IPS-18c (cell line): ENCODE data around the gene SMOC2.
A peak's percentile ranks its signal among the peaks of the same experiment; 100 is the strongest.

Experiments
- H3K4me3 ChIP-seq: 2 replicates; pipeline ENCODE4 v1.7.0; 2013; ENCODE audit warnings: low read depth, mild to moderate bottlenecking, low read length, moderate library complexity; ENCODE audit not compliant: insufficient read depth
- H3K9me3 ChIP-seq: one replicate; pipeline ENCODE4 v1.6.1; 2013; ENCODE audit warnings: mild to moderate bottlenecking, low read length, moderate library complexity; ENCODE audit not compliant: control insufficient read depth, insufficient read depth

The SMOC2 gene

DNA sequence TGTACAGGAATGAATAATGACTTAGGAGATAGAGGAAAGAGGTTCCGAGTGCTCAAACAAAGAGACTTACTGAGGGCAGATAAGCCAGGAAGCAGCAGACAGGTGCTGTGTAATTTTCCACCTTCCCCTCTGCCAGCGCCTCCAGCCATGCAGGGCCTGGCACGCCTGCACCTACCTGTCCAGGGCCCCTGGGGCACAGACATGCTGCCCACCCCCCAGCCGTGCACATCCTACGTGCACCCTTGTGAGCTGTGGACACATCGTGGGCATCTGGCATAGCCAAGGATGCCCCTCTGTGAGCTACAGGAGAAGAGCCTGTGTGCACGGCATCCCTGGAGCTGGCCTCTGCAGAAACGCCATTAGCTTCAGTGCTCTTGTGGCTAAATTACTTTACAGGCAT is 7.1 kb upstream of the SMOC2 start:
- Histone ChIP-seq H3K9me3 (no peaks in the 10 kb centered on the region), H3K4me3 (no peak overlapping the region)

DNA sequence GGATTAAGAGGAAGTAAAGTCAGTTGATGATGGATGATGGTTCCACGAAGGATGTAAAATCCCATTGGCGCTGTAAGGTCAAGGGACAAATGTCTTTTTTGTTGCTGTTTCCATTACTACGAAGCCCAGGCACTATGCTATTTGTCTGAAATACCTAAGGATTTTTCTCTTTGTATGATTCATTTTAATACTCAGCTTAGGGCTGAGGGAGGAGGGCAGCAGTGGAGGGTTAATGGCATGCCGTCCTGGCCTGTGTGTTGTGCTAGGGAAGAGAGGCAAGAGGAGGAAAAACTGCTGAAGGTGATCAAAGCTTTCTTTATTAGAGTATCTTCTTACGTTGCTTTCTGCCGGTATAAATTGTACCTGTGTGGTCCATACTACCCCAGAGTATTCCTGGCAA is 6.5 kb upstream of the SMOC2 start:
- no peaks in the 10 kb centered on the region for H3K9me3 ChIP-seq

DNA sequence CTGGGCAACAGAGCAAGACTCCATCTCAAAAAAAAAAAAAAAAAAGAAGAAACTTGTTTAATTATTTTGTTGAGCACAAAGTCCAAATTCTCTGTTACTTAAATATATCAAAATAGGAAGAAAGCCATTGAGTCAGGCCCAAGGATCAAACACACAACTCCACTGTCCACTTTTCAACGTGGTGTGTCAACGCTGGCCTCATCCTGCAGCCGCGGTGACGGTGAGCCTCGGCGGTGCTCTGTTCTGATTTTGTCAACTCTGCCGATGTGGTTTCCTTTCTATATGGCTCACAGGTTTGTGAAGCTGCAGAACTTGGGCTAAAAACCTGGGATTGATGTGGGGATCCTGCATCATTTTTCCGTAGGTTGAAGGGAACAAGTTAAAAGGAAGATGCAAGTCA is 3.2 kb upstream of the SMOC2 start:
- H3K4me3 ChIP-seq, result no peak overlapping the region
- H3K9me3 ChIP-seq, result no peaks in the 10 kb centered on the region

More for the DNA sequence above, 6.5 kb upstream of the SMOC2 start:
- H3K4me3 ChIP-seq, result no peak overlapping the region

DNA sequence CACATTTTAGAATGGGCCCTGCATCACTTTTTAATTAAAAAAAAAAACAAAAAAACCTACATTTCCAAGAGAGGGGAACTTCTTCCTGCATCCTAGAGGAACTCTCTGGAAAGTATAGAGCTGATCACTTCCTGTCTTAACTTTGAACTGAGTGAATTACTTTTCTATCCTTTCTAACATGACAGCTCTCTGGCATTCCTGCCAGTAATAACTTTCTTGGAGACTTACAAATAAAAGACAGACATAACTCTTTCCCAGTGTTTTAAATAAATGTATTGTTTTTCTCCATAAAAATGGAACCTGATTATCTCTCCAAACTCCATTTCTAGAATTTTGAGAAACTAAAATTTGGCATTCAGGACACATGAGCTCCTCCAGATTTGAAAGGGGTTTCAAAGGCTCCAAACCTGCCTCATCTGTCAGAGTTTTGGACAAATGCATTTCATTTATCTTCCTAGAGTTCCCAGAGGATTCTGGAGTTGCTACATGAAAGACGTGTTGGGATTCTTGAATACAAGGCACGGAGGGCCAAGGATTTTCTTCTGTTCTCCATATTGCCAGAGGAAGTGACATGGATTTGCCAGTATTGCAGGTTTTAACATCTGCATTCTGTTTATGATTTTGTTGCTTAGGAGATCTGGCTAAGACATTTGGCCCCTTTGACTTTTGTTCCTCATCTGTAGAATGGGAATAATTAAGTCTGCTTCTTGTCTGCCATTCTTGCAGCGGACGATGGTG is 2.0 kb upstream of the SMOC2 start:
- no peaks in the 10 kb centered on the region for H3K9me3 ChIP-seq
- H3K4me3 ChIP-seq, result no peak overlapping the region

DNA sequence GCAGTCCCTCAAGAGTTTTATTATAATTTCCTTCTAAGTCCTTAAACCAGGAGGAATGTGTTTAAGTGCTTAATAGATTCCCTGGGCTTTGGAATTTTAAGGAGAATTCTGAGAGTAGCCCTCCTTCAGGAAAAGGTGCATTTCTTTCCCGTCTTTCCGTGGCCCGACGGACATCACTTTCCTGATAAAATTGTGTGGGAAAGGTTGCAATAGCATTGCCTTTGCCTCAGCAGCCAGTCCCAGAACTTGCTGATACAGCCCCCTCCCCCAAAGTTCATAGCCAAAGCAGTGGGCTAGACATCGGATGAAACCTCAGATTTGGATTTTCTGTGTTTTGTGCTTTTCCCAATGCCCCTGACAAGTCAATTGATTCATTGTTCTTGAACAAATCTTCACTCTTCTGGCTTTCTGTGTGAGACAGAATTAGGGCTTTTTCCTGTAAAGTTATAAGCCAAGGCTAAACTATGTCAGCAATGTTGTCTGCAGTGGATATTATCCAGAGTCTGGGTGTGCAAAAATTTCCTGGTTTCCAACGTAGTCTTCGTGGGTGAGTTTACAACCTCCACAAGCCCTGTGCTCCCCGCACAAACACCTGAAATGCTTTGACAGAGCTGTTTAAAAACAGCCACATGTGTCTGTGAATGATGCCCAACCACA is 1.1 kb upstream of the SMOC2 start:
- no peak overlapping the region for H3K4me3 ChIP-seq

DNA sequence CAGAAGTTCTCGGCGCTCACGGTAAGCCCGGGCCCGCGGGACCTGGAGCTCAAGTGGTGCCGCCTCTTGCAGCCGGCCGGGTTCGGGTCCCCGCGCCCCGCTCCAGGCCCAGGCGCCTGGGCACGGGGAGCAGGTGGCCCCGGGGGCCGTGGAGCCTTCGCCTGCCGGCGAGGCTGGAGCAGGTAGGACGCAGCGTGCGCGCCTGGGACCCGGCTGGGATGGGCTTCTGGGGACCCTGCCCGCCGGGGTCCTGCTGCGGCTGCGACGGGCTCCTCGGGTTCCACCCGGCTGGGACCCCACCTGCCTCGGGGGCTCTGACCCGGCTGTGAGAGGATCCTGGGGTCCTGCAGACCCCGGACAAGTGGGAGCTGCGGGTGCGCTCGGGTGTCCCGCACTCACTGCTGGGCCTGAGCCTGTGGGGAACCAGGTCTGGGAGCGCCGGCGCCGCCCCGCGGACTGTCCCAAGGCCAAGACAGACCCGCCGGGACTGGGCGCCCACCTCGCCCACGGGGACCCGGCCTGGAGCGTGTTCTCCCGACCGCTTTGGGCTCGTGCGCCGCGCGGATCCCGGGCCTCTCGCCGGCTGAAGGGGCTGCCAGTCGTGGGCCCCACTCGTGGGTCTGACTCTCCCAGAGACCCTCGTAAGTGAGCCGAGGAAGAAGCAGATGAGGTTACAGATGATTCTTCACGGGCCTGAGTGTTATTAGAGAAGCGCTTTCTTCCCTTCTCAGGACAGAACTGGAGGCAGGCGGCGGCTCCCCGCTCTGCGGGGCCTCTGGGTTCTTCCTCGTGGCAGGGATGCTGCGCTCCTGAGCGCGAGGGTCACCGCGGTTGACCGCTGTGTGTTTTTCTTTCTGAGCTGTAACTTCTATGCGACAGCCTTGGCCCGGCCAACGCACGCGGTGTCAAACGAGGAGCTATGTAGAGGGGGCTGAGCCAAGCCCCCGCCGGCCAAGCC is 729 bp downstream of the SMOC2 start:
- Histone ChIP-seq H3K4me3 (peak overlapping the region; percentile 57), H3K9me3 (no peaks in the 10 kb centered on the region)

More for the DNA sequence above, 1.1 kb upstream of the SMOC2 start:
- H3K9me3 ChIP-seq, result no peaks in the 10 kb centered on the region

DNA sequence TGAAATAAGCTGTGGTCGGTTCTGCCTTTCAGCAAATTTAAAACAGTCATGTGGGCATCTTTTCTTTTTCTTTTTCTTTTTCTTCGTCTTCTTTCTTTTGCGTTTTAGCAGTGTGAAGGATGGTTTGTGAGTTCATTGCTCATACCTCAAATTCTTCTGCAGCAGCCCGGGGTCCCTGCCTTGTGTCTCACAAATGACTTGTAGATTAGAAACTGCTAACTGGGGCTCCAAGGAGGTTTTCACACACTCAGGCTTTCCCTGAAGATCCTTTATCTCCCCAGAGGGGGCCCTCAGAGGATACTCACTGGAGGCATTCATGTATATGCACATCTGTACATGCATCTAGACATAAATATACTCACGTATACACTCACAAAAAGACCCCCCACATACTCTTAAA is 1.7 kb downstream of the SMOC2 start:
- Histone ChIP-seq H3K4me3 (peak overlapping the region; percentile 57; the same call in 1 of the 2 replicates), H3K9me3 (no peaks in the 10 kb centered on the region)

DNA sequence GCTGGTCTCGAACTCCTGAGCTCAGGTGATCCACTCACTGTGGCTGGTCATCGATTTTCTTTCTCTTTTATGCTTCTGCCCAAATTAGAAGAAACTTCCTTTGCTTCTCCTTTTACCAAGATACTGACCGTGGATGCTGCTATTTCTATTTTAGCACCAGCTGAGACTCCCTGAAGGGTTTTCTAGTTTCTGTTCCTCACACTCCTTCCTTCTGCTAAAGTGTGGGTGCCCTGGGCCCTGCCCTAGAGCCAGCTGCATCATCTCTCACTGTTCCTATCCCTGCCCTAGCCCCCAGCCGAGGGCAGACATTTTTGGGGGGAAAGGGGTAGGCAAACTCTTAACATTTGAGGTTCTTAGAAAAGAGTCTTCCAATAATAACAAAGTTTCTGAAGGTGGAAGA is 6.3 kb downstream of the SMOC2 start:
- Histone ChIP-seq H3K4me3 (no peak overlapping the region), H3K9me3 (no peaks in the 10 kb centered on the region)

DNA sequence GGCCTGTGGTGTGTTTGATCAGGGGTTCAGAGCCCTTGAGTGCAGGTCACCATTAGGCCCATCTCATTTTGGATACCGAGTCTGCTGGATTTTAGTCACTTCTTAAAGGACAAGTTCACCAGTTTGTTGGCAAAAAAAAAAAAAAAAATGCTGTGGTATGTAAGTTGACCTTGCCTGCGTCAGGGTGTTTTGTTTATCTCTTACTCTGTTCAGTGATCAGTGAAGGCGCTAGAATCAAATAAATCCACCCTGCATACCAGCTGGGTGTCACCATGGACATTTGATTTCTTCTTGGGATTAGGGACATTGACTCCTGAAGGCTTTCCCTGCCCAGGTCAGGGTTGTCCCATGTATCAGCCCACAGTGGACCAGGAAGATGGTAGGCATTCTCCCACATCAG is 6.7 kb downstream of the SMOC2 start:
- no peak overlapping the region for H3K4me3 ChIP-seq
- no peaks in the 10 kb centered on the region for H3K9me3 ChIP-seq

DNA sequence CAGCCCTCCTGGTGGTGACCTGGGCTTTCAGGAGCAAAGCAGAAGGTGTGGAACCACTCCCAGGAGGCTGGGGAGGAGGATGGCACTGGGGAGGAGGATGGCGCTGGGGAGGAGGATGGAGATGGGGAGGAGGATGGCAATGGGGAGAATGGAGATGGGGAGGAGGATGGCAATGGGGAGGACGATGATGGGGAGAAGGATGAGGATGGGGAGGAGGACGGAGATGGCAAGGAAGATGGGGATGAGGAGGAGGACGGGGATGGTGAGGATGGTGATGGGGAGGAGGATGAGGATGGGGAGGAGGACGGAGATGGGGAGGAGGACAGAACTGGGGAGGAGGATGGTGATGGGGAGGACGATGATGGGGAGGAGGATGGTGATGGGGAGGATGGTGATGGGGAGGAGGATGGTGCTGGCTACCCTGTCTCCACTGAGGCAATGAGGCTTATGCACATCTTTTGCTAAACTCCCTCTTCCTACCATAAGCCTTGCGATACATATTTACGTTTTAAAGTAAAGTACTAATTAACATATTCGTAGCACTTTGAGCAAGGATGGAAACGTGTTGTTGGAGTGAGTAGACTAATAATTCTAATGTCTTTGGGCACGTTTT is 7.4 kb downstream of the SMOC2 start:
- H3K4me3 ChIP-seq, result no peak overlapping the region
- no peaks in the 10 kb centered on the region for H3K9me3 ChIP-seq

DNA sequence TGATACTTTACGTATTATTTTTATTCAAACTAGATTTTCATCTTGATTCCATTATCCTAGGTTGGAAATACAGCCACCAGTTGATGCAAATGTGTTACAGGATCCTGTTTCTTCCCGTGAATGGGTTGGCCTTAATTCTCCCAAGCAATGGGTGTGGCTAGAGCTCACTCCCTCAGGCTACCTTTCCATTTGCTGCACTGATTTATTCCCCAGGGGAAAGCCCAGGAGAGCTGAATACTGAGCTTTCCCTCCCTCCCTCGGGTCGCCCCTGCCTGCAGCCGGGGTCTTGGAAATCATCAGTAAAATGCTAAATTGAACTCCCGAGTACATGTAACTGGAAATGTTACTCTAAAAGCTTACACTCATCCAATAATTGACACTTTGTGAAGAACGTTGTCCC is 9.9 kb downstream of the SMOC2 start:
- Histone ChIP-seq H3K9me3 (no peaks in the 10 kb centered on the region), H3K4me3 (no peak overlapping the region)

DNA sequence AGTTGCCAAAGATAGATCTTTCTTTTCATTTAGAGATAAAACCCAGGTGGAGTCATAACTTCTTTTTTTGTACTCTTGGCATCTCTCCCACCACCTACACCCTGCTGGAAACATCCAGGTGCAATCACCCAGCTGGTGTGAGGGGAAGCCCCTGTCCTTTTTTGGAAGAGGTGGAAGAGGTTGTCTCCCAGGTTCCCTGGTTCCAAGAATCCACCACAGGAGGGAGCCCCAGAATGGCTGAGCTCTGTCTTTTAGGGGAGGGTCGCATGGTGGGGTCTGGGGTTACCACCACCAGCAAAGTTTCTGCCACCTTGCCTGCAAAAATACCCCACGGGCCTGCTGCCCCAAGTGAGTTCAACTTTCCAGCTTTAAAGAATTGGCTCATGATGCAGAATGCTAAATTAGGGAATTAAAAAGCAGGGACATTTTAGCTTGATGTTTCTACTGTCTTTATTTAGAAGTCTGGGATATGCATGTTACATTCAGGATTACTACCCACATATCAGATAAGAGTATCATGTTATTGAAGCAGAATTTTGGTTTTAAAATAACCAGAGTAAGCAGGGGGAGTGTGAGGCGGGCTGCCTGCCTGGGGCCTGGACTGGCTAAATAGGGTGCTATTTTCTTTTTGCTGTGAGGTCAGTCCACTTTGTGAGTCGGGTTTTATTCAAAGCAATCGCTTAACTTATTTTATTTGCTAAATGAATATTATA is 11.0 kb downstream of the SMOC2 start:
- Histone ChIP-seq H3K4me3 (no peak overlapping the region), H3K9me3 (no peaks in the 10 kb centered on the region)

DNA sequence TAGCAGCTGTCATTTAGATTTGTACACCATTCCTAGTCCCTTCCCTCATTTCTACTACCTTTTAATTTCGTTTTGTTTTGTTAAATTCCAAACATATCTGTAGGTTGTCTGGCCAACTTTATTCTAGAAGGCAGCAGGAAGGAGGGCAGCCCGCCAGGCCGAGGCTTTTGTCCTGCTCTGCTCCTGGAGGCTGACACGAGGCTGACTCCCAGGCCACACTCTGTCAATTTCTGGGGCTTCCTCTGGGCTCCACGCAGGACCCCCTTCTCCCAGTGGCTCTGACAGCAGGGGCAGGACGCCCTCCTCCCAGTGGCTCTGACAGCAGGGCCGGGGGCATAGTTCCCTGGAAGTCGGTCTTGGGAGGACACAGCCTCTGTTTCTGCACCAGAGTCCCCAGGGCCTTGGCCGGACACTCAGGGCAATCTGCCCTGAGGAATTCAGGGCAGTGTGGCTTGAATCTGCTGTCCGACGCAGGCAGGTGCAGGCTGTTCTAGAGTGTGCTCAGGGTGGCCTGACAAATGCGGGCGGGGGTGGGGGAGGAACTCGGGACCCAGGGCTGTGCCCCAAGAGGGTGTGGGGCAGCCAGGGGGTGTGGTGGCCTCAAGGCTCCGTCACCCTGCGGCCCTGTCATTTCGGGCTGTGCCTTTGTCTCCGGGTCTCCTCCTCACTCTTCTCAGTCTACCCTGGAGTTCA is 11.8 kb downstream of the SMOC2 start:
- Histone ChIP-seq H3K4me3 (no peak overlapping the region), H3K9me3 (no peaks in the 10 kb centered on the region)

DNA sequence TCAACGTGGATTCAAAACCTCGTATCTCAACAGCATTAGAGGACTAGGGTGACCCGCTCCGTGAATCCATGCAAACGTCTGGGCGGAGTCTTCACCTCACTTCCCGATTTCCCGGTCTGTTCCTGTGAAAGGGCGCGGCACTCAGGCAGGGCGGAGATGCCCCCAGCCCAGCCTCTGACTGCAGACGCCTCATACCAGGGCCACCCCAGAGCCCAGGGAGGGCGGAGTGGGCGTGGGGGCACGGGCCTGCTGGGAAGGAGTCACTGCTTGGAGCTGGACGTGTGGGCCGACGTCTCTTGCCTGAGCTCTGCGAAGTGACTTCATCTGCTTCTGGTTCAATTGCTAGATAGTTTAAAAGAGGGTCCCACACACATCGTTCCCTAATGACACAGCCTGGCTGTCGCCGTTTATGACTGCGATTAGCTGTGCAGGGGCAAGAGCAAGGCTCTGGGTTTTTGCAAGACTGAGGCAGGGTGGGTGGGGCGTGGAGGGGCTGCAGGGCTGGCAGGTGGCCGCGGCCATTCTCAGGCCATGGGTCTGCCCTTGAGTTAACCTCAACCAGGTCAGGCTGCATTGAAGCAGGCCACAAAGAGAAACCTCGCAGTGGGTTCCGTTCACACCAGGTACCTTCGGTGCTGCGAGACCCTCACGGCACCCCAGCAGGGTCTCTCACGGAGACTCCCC is 15.0 kb downstream of the SMOC2 start:
- Histone ChIP-seq H3K4me3 (no peak overlapping the region), H3K9me3 (no peaks in the 10 kb centered on the region)

DNA sequence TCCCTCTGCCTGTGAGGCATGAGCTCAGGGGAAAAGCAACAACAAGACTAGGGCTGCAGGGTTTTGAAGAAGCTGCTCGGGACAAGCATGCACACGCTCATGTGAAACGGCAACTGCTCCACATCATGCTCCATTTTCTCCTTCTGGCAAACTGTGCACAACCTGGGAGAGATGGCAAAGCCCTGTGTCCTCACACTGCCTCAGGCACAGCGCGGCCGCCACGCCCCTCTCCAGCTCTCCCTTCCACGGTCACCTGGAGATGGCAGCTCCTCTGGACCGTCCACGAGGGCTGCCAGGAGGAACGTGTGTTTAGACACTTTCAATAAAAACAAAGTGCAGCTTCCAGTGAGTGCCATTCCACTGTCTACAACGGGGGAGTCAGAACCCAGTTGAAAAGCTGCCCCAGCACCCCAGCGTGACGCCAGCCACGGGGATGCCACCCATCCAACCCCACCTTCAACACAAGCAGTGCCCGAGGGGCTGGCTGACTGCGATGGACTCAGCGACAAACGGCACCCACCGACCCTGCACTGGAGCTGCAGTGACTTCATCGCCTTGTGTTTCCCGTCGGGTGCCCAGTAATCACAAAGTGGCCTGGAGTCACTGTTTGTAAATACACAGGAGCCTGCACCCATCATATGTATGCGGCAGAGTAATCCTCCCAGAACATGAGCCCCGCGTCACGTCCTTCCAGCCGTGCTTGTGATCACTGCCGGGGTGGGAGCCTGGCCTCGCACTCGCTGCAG is 16.1 kb downstream of the SMOC2 start:
- no peaks in the 10 kb centered on the region for H3K9me3 ChIP-seq
- no peak overlapping the region for H3K4me3 ChIP-seq
